Osteocyte (in vitro differentiated cells): ENCODE measurements around the gene PSMD1. TPM values are rescaled to one million over a fixed set of nuclear protein-coding genes. Genes with fewer than 3 reads are reported as not detected.
A peak's percentile ranks its signal among the peaks of the same experiment; 100 is the strongest.

ENCODE experiments used
- DNase-seq: peaks from one replicate; pipeline ENCODE4 v3.0.0; 2021; ENCODE audit warnings: mixed read lengths; ENCODE audit not compliant: unreplicated experiment; ENCODE audit errors: extremely low spot score
- H3K27ac Mint-ChIP-seq: one replicate; pipeline ENCODE4 v1.8.0; 2021; ENCODE audit warnings: mild to moderate bottlenecking, mixed read lengths; ENCODE audit not compliant: unreplicated experiment
- H3K27me3 Mint-ChIP-seq: one replicate; pipeline ENCODE4 v1.8.0; 2021; ENCODE audit warnings: mixed read lengths; ENCODE audit not compliant: unreplicated experiment
- H3K36me3 Mint-ChIP-seq: one replicate; pipeline ENCODE4 v1.8.0; 2021; ENCODE audit warnings: mixed read lengths; ENCODE audit not compliant: unreplicated experiment
- H3K4me1 Mint-ChIP-seq: one replicate; pipeline ENCODE4 v1.8.0; 2021; ENCODE audit warnings: mixed read lengths; ENCODE audit not compliant: unreplicated experiment
- H3K4me3 Mint-ChIP-seq: one replicate; pipeline ENCODE4 v1.8.0; 2021; ENCODE audit warnings: mild to moderate bottlenecking, moderate library complexity, mixed read lengths; ENCODE audit not compliant: unreplicated experiment
- H3K9me3 Mint-ChIP-seq: one replicate; pipeline ENCODE4 v1.8.0; 2021; ENCODE audit warnings: mixed read lengths; ENCODE audit not compliant: unreplicated experiment
- total RNA-seq: library from RNA; stranded (reverse); gene quantifications from 2 replicates; pipeline ENCODE4 v1.2.1, GENCODE V29; 2021
- TF ChIP-seq, protein P1 (sequence below): fragments of 200-600 bp; sonication (generic); IDR thresholded peaks from 2 replicates; pipeline ENCODE4 v1.5.0; 2021; ENCODE audit warnings: antibody characterized with exemption, mild to moderate bottlenecking, moderate library complexity

The PSMD1 gene
- total RNA-seq, 1 donor from 2014 or later, result 112 TPM

GRCh38 chr2:231046916-231047273, 9.8 kb upstream of the PSMD1 start:
- no peaks in the 10 kb centered on the region for H3K9me3 Mint-ChIP-seq
- no peak overlapping the region for H3K4me3 Mint-ChIP-seq
- H3K4me1 Mint-ChIP-seq, result no peaks in the 10 kb centered on the region
- peaks cover 34% of the 10 kb centered on the region for H3K27me3 Mint-ChIP-seq
- no peaks in the 10 kb centered on the region for H3K36me3 Mint-ChIP-seq
- TF ChIP-seq, protein P1, sequence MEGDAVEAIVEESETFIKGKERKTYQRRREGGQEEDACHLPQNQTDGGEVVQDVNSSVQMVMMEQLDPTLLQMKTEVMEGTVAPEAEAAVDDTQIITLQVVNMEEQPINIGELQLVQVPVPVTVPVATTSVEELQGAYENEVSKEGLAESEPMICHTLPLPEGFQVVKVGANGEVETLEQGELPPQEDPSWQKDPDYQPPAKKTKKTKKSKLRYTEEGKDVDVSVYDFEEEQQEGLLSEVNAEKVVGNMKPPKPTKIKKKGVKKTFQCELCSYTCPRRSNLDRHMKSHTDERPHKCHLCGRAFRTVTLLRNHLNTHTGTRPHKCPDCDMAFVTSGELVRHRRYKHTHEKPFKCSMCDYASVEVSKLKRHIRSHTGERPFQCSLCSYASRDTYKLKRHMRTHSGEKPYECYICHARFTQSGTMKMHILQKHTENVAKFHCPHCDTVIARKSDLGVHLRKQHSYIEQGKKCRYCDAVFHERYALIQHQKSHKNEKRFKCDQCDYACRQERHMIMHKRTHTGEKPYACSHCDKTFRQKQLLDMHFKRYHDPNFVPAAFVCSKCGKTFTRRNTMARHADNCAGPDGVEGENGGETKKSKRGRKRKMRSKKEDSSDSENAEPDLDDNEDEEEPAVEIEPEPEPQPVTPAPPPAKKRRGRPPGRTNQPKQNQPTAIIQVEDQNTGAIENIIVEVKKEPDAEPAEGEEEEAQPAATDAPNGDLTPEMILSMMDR, result no peak
- peak; percentile 49 for DNase-seq
- no peak overlapping the region for H3K27ac Mint-ChIP-seq

- DNase-seq, result peak; percentile 71
- TF ChIP-seq, protein P1, result no peak
- Mint-ChIP-seq H3K36me3 (no peaks in the 10 kb centered on the region), H3K27ac (no peak overlapping the region), H3K9me3 (no peaks in the 10 kb centered on the region), H3K27me3 (peaks cover 33% of the 10 kb centered on the region), H3K4me3 (no peak overlapping the region), H3K4me1 (no peaks in the 10 kb centered on the region)
These were observed 9.3 kb upstream of the PSMD1 start for GRCh38 chr2:231047274-231047922.

DNA sequence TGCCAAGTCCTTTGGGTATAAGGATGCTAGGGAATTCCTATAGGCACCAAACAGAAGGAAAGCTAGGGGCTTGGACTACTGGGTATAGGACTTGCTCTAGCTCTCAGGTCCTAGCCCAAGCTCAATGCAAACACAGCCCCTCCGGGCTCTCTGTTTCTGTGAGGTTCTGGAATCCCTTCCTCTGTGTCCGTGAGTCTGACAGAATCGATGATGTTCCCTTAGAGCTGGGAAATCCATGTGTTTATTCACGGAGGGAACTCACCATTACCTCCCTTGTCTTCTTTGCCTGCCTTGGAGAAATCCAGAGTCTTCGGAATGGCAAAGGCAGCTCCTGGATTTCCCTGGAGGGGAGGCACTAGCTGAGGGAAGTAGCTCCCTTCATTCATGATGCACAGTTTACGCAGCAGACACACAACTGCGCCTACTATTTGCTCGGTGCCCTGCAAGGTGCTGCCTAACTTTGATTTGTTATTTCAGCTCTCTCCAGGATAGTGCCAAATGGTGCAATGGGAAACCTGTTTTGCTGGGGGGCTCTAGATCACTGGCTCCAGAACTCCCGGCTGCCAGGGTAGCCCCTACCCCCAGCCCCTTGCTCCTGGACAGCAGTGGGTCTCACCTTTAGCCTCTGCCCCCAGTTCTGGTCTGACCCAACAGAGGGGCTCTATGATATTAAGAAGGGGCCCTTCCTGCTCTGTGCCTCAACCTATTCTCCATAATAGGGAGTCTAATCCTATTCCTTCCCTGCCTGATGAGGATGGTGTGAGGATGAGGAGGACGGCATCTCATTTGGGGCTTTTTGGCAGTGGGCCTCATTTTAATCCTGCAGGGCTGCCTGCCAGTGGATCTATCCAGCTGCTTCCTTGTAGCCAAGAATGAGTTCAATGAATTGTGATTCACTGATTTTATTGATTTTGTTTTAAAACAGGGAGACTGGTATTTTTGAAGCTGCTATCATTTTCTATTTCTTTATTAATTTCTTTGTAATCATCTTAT, 8.4 kb upstream of the PSMD1 start:
- H3K27ac Mint-ChIP-seq, result no peak overlapping the region
- peaks cover 8% of the 10 kb centered on the region for H3K4me1 Mint-ChIP-seq
- DNase-seq, result peak; percentile 53
- no peaks in the 10 kb centered on the region for H3K36me3 Mint-ChIP-seq
- peaks cover 30% of the 10 kb centered on the region for H3K27me3 Mint-ChIP-seq
- TF ChIP-seq, protein P1, result no peak
- no peak overlapping the region for H3K4me3 Mint-ChIP-seq
- no peaks in the 10 kb centered on the region for H3K9me3 Mint-ChIP-seq

DNA sequence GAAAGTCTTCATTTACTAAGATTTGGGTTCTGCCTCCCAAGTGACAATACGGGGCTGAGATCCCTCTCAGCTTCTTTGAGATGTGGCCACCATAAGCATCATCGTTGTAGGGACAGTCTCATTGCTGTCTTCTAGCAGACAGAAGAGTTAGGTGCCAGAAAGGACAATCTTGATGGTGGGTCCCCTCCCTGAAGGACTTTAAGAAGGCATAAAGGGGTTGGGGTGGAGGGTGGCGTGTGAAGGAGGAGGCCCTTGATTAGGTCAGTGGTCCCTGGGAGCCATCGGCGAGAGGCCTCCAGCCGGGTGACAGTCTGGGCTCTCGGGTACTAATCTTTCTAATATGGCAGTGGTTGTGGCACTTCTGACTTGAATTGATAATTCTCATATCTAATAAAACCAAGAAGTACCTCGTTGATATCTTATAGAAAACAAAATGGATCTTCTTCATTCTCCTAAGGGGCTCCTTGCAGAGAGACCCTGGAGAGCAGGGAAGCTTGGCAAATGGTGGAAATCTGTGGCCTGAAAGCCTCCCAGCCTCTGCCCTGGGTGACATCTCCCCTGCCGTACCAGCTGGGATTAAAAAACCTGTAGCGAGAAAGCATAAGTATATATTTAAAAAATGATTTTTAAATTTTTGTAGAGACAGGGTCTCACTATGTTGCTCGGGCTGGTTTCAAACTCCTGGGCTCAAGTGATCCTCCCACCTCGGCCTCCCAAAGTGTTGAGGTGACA, 7.2 kb upstream of the PSMD1 start:
- TF ChIP-seq, protein P1, result no peak
- Mint-ChIP-seq H3K9me3 (no peaks in the 10 kb centered on the region), H3K4me3 (no peak overlapping the region), H3K36me3 (no peaks in the 10 kb centered on the region), H3K4me1 (peaks cover 11% of the 10 kb centered on the region), H3K27me3 (peaks cover 22% of the 10 kb centered on the region), H3K27ac (no peak overlapping the region)
- no peak for DNase-seq
